Activated naive CD4-positive, alpha-beta T cell treated with anti-CD3 and anti-CD28 coated beads, Interleukin-2, amount 10 ng/mL, durations not matched to agents 7 days and 5 days (primary cell): ENCODE data around the gene IL1R1.

ENCODE experiments used
- CTCF ChIA-PET: fragments of 350-600 bp; sonication (Branson Sonifier 250); formaldehyde crosslinking; loops from one replicate; lab custom pipeline; 2021; ENCODE audit warnings: antibody characterized with exemption; lab: Charles Lee
- DNase-seq: peaks from one replicate; pipeline ENCODE4 v3.0.0-alpha.2; 2020
- H3K27ac Mint-ChIP-seq: one replicate; pipeline ENCODE4 v1.8.0; 2021; ENCODE audit warnings: mild to moderate bottlenecking, moderate library complexity, mixed read lengths
- H3K27me3 Mint-ChIP-seq: one replicate; pipeline ENCODE4 v1.8.0; 2021; ENCODE audit warnings: mild to moderate bottlenecking, mixed read lengths
- H3K36me3 Mint-ChIP-seq: one replicate; pipeline ENCODE4 v1.8.0; 2021; ENCODE audit warnings: mixed read lengths
- H3K4me1 Mint-ChIP-seq: one replicate; pipeline ENCODE4 v1.8.0; 2021; ENCODE audit warnings: mixed read lengths
- H3K4me3 Mint-ChIP-seq: one replicate; pipeline ENCODE4 v1.8.0; 2021; ENCODE audit warnings: mild to moderate bottlenecking, moderate library complexity, mixed read lengths
- H3K9me3 Mint-ChIP-seq: one replicate; pipeline ENCODE4 v1.8.0; 2021; ENCODE audit warnings: mixed read lengths

IL1R1 gene

DNA sequence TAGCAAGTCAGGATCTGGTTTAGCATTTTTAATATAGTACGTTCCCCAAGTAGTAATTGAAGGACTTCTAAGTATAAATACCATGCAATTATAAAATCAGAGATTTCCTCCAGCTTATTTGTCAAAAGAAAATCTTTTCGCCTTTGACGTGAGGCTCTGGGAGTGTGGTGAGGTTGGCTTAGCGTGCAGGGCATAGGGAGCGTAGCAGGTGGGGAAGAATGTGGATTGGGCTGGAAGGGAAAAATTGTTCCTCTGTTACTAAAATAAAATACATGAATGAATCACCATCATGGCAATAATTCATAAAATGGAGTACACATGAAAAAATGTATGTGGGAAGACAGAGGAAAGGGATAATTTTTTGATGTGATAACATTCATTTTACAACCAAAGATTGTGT, 38.8 kb downstream of the IL1R1 start:
- CTCF ChIA-PET, result interaction anchor here (1.2 kb wide), 1 partner anchor 161 kb away, joined by 3 read pairs; no protein-coding TSS in a partner anchor
- Mint-ChIP-seq H3K27ac (no peak overlapping the region), H3K36me3 (no peaks in the 10 kb centered on the region), H3K27me3 (peaks cover 6% of the 10 kb centered on the region), H3K4me1 (peaks cover 22% of the 10 kb centered on the region), H3K9me3 (no peaks in the 10 kb centered on the region), H3K4me3 (no peak overlapping the region)
- no peak for DNase-seq

DNA sequence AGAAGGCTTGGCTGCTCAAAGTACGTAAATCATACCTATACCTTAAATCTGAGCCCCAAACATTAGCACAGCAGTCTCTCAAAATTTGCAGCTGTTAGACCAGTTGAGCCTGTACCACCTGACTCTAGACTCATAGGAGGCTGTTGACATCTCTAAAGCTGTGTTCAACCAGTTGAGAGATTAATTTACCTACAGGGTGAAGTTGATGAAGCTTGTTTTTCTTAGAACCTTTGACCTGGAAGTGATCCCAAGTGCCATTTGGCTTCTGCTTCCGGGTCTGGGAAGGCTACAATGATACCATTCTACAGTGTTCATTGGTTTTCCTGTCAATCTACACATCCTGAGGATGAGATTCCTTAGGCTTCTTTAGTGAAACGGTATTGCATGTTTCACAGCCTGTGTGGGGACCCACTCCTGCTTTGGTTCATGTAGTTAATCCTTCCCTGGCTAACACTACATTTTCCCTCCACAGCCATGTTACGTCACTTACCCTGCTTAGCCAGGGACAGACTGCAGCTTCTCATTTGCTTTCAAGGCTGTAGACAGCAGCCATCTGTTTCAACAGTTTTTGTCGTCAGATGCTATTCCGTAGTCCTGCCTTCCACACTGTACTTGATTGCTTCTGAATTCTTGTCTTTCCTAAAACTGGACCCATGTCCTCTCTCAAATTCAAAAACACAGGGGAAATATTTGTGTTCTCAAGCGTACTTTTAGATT, 39.5 kb downstream of the IL1R1 start:
- DNase-seq, result no peak
- peaks cover 13% of the 10 kb centered on the region for H3K27me3 Mint-ChIP-seq
- H3K9me3 Mint-ChIP-seq, result no peaks in the 10 kb centered on the region
- CTCF ChIA-PET, result interaction anchor here (1.2 kb wide), 1 partner anchor 162 kb away, joined by 3 read pairs; no protein-coding TSS in a partner anchor
- H3K4me3 Mint-ChIP-seq, result no peak overlapping the region
- no peaks in the 10 kb centered on the region for H3K36me3 Mint-ChIP-seq
- H3K4me1 Mint-ChIP-seq, result peaks cover 27% of the 10 kb centered on the region
- no peak overlapping the region for H3K27ac Mint-ChIP-seq

DNA sequence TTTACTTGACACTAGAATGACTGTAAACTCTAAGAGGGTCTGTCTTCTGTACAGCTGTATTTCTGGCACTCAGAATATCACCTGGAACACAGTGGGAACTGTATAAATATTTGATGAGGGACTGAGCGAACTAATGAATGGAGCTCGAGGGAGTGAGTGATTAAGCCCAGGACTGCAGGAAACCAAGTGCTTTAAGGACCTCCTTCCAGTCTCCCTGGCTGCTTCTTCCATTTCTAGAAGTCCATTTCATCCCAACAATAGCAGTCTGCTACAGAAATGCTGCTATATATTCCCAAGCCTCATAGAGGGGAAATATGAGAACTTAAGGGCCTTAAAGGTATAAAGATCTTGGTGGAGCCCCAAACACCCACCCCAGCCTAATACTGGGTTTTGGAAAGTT, 41.5 kb downstream of the IL1R1 start:
- peaks cover 32% of the 10 kb centered on the region for H3K4me1 Mint-ChIP-seq
- H3K4me3 Mint-ChIP-seq, result no peak overlapping the region
- CTCF ChIA-PET, result interaction anchor here (2.8 kb wide), 1 partner anchor 57 kb away, joined by 12 read pairs; no protein-coding TSS in a partner anchor
- DNase-seq, result no peak
- H3K27ac Mint-ChIP-seq, result no peak overlapping the region
- peaks cover 28% of the 10 kb centered on the region for H3K27me3 Mint-ChIP-seq
- peaks cover 2% of the 10 kb centered on the region for H3K9me3 Mint-ChIP-seq
- H3K36me3 Mint-ChIP-seq, result peaks cover 3% of the 10 kb centered on the region

DNA sequence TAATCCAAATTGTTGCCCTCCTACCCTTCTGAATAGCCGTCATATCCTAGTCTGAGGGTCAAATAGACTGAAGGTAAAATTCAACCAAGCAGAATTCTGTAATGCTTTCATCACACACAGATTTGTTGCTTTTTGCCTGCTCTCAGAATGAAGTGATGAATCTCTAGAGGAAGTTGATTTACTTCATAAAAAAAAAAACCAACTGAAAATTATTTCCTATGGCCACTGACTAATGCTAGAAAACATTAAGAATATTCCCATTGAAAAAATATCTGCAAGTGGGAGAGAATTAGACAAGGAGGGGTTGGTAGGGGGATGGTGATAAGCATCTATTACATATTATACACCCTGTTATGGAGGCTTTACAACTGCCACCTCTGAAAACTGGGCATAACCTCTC, 42.0 kb downstream of the IL1R1 start:
- H3K27me3 Mint-ChIP-seq, result peaks cover 29% of the 10 kb centered on the region
- DNase-seq, result no peak
- H3K36me3 Mint-ChIP-seq, result peaks cover 3% of the 10 kb centered on the region
- CTCF ChIA-PET, result interaction anchor here (2.8 kb wide), 1 partner anchor 56 kb away, joined by 12 read pairs; no protein-coding TSS in a partner anchor
- no peak overlapping the region for H3K27ac Mint-ChIP-seq
- H3K4me3 Mint-ChIP-seq, result no peak overlapping the region
- H3K4me1 Mint-ChIP-seq, result peaks cover 32% of the 10 kb centered on the region
- H3K9me3 Mint-ChIP-seq, result peaks cover 2% of the 10 kb centered on the region

DNA sequence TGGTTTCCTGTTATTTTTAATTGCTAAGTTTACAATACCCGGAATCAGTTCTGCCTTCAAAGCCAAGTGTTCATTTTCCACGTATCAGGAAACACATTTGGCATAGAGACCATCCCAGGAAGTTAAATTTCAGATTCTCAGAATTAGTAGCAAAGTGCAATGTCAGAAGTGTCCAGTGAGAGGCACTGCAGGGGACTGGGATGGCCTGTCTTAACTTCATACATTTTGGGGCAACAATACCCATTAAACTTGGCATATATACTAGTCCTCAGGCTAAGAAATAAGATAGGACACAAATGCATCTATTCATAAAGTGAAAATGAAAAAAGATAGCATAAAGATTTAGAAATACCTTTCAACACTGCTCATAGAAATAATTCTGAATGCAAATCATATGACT, 42.8 kb downstream of the IL1R1 start:
- peak; percentile 23 for DNase-seq
- Mint-ChIP-seq H3K36me3 (peaks cover 3% of the 10 kb centered on the region), H3K27me3 (peaks cover 33% of the 10 kb centered on the region), H3K4me1 (peaks cover 32% of the 10 kb centered on the region), H3K9me3 (peaks cover 2% of the 10 kb centered on the region), H3K27ac (no peak overlapping the region), H3K4me3 (no peak overlapping the region)
- CTCF ChIA-PET, result interaction anchor here (0.9 to 2.8 kb wide), 4 partner anchors 9 to 165 kb away, joined by 4 to 12 read pairs (median 4); no protein-coding TSS in a partner anchor

DNA sequence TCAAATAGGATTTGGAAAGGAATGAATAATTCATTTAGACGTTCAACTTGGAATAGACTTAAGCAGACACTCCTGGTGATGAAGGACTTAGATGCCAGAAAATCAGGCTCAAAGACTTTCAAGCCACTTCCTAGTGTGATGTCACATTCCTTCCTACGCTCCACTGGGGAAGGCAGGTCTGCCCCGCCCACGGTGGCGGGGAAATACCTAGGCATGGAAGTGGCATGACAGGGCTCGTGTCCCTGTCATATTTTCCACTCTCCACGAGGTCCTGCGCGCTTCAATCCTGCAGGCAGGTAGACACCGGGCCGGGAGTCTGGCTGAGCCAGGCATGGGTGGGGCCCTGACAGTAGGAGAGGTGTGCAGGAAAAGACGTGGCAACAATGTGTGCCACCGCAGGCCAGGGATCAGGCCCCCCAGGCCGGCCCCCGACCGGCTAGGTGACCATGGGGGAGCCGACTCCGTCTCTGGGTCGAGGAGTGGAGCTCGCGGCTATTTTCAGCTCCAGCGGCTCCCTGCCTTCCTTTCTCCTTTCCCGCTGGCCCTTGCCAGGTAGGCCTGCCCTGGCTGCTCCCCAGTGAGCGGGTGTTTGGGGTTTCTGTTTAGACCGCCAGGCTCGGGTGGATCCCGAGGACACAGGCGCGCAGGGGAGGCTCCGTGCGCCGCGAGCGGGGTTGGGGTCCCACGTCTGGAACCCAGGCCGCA, 44.4 kb downstream of the IL1R1 start, which contains the start of gene IL1RL2:
IL1RL2 (plus strand) TSS at position 233 of the 705 bp plus-strand sequence. CDS start 845 bp downstream, outside the sequence.
- CTCF ChIA-PET, result interaction anchor here (0.6 to 1.8 kb wide), 3 partner anchors 54 to 227 kb away, joined by 3 to 8 read pairs (median 4); no protein-coding TSS in a partner anchor
- H3K27me3 Mint-ChIP-seq, result peaks cover 33% of the 10 kb centered on the region
- H3K4me3 Mint-ChIP-seq, result peak within 1 kb of the TSS; percentile 74
- H3K9me3 Mint-ChIP-seq, result peaks cover 2% of the 10 kb centered on the region
- no peak for DNase-seq
- peaks cover 26% of the 10 kb centered on the region for H3K4me1 Mint-ChIP-seq
- no peak within 1 kb of the TSS for H3K27ac Mint-ChIP-seq
- H3K36me3 Mint-ChIP-seq, result peaks cover 3% of the 10 kb centered on the region

DNA sequence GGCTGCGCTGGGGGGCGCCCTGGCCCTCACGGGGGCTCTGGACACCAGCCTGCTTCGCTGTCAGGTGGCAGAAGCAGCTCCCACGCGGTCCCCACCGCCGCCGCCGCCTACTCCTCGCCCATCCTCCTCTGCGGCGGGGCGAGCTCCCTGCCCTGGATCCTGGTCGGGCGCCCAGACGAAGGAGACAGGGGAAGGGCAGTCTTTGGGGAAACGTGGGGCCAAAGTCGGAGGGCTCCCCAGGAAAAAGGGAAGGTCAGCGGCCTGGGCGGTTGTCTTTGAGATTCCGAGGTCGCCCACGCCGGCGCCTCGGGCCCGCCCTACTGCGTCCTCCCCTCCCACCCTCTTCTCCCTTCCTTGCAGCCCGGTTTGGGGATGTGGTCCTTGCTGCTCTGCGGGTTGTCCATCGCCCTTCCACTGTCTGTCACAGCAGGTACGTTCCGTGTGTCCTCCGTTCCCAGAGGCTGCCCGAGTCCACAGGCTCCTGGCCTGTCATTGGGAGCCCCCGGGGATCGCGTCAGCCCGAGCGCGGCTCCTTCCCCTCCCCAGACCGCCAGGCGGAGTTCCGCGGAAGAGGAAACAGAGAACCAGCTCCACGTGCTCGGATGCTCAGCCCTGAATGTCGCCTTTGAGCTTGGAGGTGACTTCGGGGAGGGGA, 45.1 kb downstream of the IL1R1 start:
- Mint-ChIP-seq H3K9me3 (peaks cover 2% of the 10 kb centered on the region), H3K27me3 (peaks cover 36% of the 10 kb centered on the region), H3K36me3 (peaks cover 3% of the 10 kb centered on the region), H3K27ac (no peak overlapping the region), H3K4me3 (peak overlapping the region; percentile 74), H3K4me1 (peaks cover 26% of the 10 kb centered on the region)
- CTCF ChIA-PET, result interaction anchor here (1.3 to 1.8 kb wide), 2 partner anchors 48 to 53 kb away, joined by 5 to 8 read pairs; no protein-coding TSS in a partner anchor
- DNase-seq, result peak; percentile 54

DNA sequence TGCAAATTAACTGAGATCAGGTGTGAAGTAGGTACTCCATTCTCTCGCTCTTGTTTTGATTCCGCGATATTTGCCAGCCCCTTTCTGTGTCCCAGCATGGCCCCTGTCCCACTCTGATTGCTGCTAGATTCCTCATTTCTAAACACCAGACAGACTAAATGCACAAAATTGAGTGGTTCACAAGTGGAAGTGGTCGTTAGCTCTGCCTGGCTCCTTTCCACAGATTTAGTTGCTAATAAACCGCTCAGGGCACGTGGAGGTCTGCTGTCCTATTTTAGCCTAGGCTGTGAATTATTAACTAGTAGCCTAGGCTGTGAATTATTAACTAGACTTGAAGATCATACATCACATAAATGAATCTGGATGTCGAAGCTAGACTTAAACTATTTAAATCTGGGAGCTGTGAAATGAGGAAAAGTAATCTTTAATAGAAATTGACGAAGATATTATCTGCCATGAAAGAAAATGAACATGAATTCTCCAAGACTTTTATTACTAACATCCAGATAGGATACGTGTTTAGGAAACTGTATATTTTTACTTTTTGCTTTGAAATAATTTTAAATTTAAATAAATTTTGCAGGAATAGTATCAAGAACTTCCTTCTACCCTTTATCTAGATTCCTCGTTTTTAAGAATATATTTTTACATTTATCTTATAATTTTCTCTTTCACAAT, 48.0 kb downstream of the IL1R1 start:
- CTCF ChIA-PET, result interaction anchor here (1.0 kb wide), 1 partner anchor 20 kb away, joined by 3 read pairs; no protein-coding TSS in a partner anchor
- Mint-ChIP-seq H3K4me1 (peaks cover 15% of the 10 kb centered on the region), H3K36me3 (peaks cover 3% of the 10 kb centered on the region), H3K27ac (no peak overlapping the region), H3K9me3 (peaks cover 2% of the 10 kb centered on the region), H3K4me3 (no peak overlapping the region), H3K27me3 (peaks cover 36% of the 10 kb centered on the region)
- no peak for DNase-seq

DNA sequence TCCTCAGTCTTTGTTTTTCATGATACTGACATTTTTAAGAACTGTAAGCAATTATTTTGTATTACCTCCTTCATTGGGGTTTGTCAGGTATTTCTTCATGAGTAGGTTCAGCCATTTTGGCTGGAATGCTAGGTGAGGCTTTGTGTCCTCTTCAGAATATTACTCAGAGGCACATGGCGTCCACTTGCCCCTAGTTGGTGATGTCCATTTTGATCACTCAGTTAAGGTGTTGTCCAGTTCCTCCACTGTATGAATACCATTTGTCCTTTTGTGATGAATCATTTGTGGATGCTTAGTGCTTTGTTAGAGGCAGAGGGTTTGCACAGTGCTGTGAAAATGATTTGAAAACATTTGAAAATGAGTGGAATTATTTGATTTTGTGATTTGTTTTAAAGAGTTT, 49.0 kb downstream of the IL1R1 start:
- CTCF ChIA-PET, result no interaction called here
- peaks cover 2% of the 10 kb centered on the region for H3K9me3 Mint-ChIP-seq

DNA sequence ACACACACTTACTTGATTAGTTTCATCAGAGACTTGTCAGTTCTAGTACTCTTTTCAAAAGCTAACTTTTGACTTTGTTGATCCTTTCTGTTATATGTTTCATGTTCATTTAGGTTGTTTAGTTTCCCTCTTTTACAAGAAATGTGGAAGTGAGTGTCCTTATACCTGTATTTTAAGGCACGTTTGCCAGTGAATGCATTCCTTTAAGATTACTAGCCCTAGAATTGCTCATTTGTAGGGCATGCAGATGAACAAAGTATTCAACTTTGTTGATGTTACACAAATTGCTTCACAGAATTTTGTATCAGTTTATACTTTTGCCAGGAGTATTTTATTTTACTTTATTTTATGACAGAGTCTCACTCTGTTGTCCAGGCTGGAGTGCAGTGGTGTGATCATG, 50.5 kb downstream of the IL1R1 start:
- DNase-seq, result no peak
- H3K9me3 Mint-ChIP-seq, result peaks cover 2% of the 10 kb centered on the region
- H3K36me3 Mint-ChIP-seq, result no peaks in the 10 kb centered on the region
- H3K4me3 Mint-ChIP-seq, result no peak overlapping the region
- CTCF ChIA-PET, result no interaction called here
- H3K27ac Mint-ChIP-seq, result no peak overlapping the region
- peaks cover 24% of the 10 kb centered on the region for H3K27me3 Mint-ChIP-seq
- H3K4me1 Mint-ChIP-seq, result peaks cover 8% of the 10 kb centered on the region

More for the DNA sequence above, 49.0 kb downstream of the IL1R1 start:
- Mint-ChIP-seq H3K4me1 (peaks cover 9% of the 10 kb centered on the region), H3K4me3 (no peak overlapping the region), H3K27me3 (peaks cover 35% of the 10 kb centered on the region), H3K27ac (no peak overlapping the region), H3K36me3 (peaks cover 3% of the 10 kb centered on the region)
- DNase-seq, result no peak

DNA sequence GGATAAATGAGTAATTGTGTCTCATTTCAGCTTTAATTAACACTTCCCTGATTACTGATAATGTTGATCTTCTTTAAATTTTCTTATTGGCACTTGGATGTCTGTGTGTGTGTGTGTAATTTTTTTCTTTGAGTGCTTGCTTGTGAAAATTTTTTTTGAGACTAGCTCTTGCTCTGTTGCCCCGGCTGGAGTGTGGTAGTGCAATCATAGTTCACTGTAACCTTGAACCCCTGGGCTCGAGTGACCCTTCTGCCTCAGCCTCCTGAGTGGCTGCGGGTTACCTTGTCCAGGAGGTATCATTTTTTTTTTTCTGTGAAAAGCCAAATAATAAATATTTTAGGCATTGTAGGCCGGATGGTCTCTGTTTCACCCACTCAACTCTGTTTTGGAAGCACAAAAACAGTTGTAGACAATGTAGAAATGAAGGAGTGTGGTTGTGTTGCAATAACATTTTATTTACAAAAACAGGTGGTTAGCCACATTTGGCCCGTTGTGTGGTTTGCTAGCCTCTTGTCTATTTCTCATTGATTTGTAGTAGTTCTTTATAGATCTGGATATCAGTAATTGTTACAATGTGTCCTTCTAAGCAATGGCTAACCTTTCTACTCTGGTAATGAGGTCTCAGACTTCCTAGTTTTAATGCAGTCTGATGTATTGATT, 52.2 kb downstream of the IL1R1 start:
- no peaks in the 10 kb centered on the region for H3K36me3 Mint-ChIP-seq
- H3K9me3 Mint-ChIP-seq, result no peaks in the 10 kb centered on the region
- DNase-seq, result no peak
- CTCF ChIA-PET, result interaction anchor here (0.8 to 0.9 kb wide), 2 partner anchors 9 to 46 kb away, joined by 3 to 4 read pairs; no protein-coding TSS in a partner anchor
- H3K27me3 Mint-ChIP-seq, result peaks cover 18% of the 10 kb centered on the region
- no peak overlapping the region for H3K4me3 Mint-ChIP-seq
- H3K27ac Mint-ChIP-seq, result no peak overlapping the region
- peaks cover 10% of the 10 kb centered on the region for H3K4me1 Mint-ChIP-seq

DNA sequence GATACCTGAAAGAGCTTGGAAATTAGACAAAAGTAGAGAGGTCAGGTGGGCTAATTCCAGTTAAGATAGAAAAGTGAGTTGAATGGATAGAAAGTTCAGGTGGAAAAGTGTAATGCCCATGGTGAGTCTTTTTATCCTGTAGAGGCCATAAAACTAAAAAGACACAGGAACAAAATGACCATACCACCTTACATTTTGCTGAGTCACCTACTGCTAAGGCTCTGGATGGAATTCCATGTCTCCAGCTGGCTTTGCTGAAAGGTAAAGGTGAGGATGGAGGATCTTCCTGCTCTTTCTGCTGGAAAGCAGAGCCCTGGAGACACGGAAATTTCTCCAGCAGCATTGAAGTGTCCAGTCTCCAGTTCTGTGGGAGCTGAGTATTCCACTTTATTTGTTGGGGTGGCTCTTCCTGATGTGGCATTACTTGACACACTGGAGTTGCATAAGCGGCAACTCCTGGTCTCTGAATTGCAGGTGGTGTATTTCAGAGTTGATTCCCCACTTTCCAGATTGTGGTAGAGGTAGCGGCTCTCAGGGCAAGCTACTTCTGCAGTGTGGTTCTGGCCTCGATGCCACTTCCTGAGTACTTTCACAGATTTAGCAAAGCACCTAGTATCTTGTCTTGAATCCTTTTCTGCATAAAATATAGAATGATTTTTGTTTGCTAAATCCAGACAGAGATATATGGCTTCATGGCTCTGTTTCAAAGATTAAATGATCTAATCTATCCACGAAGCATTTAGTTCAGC, 55.0 kb downstream of the IL1R1 start:
- no peaks in the 10 kb centered on the region for H3K36me3 Mint-ChIP-seq
- peaks cover 14% of the 10 kb centered on the region for H3K27me3 Mint-ChIP-seq
- H3K4me3 Mint-ChIP-seq, result no peak overlapping the region
- no peaks in the 10 kb centered on the region for H3K9me3 Mint-ChIP-seq
- no peak for DNase-seq
- H3K27ac Mint-ChIP-seq, result no peak overlapping the region
- H3K4me1 Mint-ChIP-seq, result peaks cover 10% of the 10 kb centered on the region
- CTCF ChIA-PET, result interaction anchor here (2.0 kb wide), 1 partner anchor 29 kb away, joined by 5 read pairs; no protein-coding TSS in a partner anchor
